DOHH2 (cell line): ENCODE measurements around the gene CATSPERD.

Source experiments
- H3F3A ChIP-seq: fragments of 200-600 bp; sonication (generic), shearing (Covaris generic); 2 replicates; pipeline ENCODE4 v1.6.0; 2016; ENCODE audit warnings: antibody characterized with exemption, mild to moderate bottlenecking; ENCODE audit not compliant: control insufficient read depth, insufficient read depth
- H3K27ac ChIP-seq: fragments of 200-600 bp; sonication (generic); 2 replicates; pipeline ENCODE4 v1.5.1; 2014; ENCODE audit warnings: low read depth, mild to moderate bottlenecking, low read length, moderate library complexity
- H3K27me3 ChIP-seq: fragments of 200-600 bp; sonication (generic); 2 replicates; pipeline ENCODE4 v1.6.1; 2014; ENCODE audit warnings: mild to moderate bottlenecking, low read length, mixed read lengths; ENCODE audit not compliant: control insufficient read depth
- H3K36me3 ChIP-seq: fragments of 200-600 bp; sonication (generic); 2 replicates; pipeline ENCODE4 v1.6.1; 2014; ENCODE audit warnings: mild to moderate bottlenecking, low read length, moderate library complexity, mixed read lengths; ENCODE audit not compliant: control insufficient read depth
- H3K4me1 ChIP-seq: fragments of 200-600 bp; sonication (generic); 2 replicates; pipeline ENCODE4 v1.6.1; 2014; ENCODE audit warnings: mild to moderate bottlenecking, low read length, mixed read lengths; ENCODE audit not compliant: control insufficient read depth
- H3K4me2 ChIP-seq: fragments of 200-600 bp; sonication (generic); 2 replicates; pipeline ENCODE4 v1.6.0; 2014; ENCODE audit warnings: mild to moderate bottlenecking, low read length, moderate library complexity
- H3K4me3 ChIP-seq: fragments of 200-600 bp; sonication (generic); 2 replicates; pipeline ENCODE4 v1.5.1; 2014; ENCODE audit warnings: mild to moderate bottlenecking, low read length, mixed read lengths
- H3K79me2 ChIP-seq: fragments of 200-600 bp; sonication (generic); 2 replicates; pipeline ENCODE4 v1.6.1; 2014; ENCODE audit warnings: mild to moderate bottlenecking, low read length, mixed read lengths; ENCODE audit not compliant: control insufficient read depth
- H3K9me2 ChIP-seq: fragments of 200-600 bp; sonication (generic); replicated peaks from 2 replicates; pipeline ENCODE4 v1.6.1; 2014; ENCODE audit warnings: mild to moderate bottlenecking, low read length, mixed read lengths; ENCODE audit not compliant: control insufficient read depth
- H3K9me3 ChIP-seq: fragments of 200-600 bp; sonication (generic); 2 replicates; pipeline ENCODE4 v1.6.1; 2014; ENCODE audit warnings: antibody characterized with exemption, low read length, mixed read lengths; ENCODE audit not compliant: control insufficient read depth, insufficient read depth
- H4K20me1 ChIP-seq: fragments of 200-600 bp; sonication (generic); 2 replicates; pipeline ENCODE4 v1.6.0; 2014; ENCODE audit warnings: low read depth, mild to moderate bottlenecking, antibody characterized with exemption, low read length, moderate library complexity; ENCODE audit not compliant: control insufficient read depth, insufficient read depth
- CTCF ChIP-seq: fragments of 200-600 bp; sonication (generic); IDR thresholded peaks from one replicate; pipeline ENCODE4 v1.5.1; 2014; ENCODE audit warnings: antibody characterized with exemption, mild to moderate bottlenecking, low read depth, low read length; ENCODE audit not compliant: poor library complexity, severe bottlenecking
- EZH2phosphoT487 ChIP-seq: fragments of 200-600 bp; sonication (generic); IDR thresholded peaks from 2 replicates; pipeline ENCODE4 v1.6.1; 2017; ENCODE audit warnings: borderline replicate concordance, mild to moderate bottlenecking, antibody characterized with exemption, low read length, moderate library complexity, mixed read lengths

The CATSPERD gene

GRCh38 chr19:5767949-5768348, 47.5 kb downstream of the CATSPERD start:
- Histone ChIP-seq H3K27ac (no peak overlapping the region), H3K79me2 (no peaks in the 10 kb centered on the region), H3F3A (no peaks in the 10 kb centered on the region), H3K9me2 (no peaks in the 10 kb centered on the region), H3K27me3 (no peaks in the 10 kb centered on the region), H3K36me3 (no peaks in the 10 kb centered on the region), H4K20me1 (no peaks in the 10 kb centered on the region), H3K4me3 (no peak overlapping the region), H3K4me1 (no peaks in the 10 kb centered on the region), H3K9me3 (no peaks in the 10 kb centered on the region), H3K4me2 (no peak overlapping the region)
- TF ChIP-seq EZH2phosphoT487 = no peak
- no peak for TF ChIP-seq CTCF

- peaks cover 5% of the 10 kb centered on the region; the same call in 1 of the 2 replicates for H3K4me1 ChIP-seq
- H3K36me3 ChIP-seq = no peaks in the 10 kb centered on the region
- no peaks in the 10 kb centered on the region for H3F3A ChIP-seq
- H3K27me3 ChIP-seq = no peaks in the 10 kb centered on the region
- no peak overlapping the region for H3K4me3 ChIP-seq
- H4K20me1 ChIP-seq = no peaks in the 10 kb centered on the region
- H3K9me3 ChIP-seq = no peaks in the 10 kb centered on the region
- no peaks in the 10 kb centered on the region for H3K79me2 ChIP-seq
- no peak overlapping the region for H3K27ac ChIP-seq
- no peak for TF ChIP-seq CTCF
- TF ChIP-seq EZH2phosphoT487 = no peak
- H3K9me2 ChIP-seq = no peaks in the 10 kb centered on the region
- H3K4me2 ChIP-seq = no peak overlapping the region
These were observed 52.0 kb downstream of the CATSPERD start for GRCh38 chr19:5772416-5772815.

- H3K27me3 ChIP-seq = no peaks in the 10 kb centered on the region
- H3K4me3 ChIP-seq = no peak overlapping the region
- H3F3A ChIP-seq = no peaks in the 10 kb centered on the region
- no peaks in the 10 kb centered on the region for H4K20me1 ChIP-seq
- TF ChIP-seq EZH2phosphoT487 = no peak
- no peak for TF ChIP-seq CTCF
- no peaks in the 10 kb centered on the region for H3K9me3 ChIP-seq
- peaks cover 5% of the 10 kb centered on the region; the same call in 1 of the 2 replicates for H3K4me1 ChIP-seq
- H3K4me2 ChIP-seq = peak overlapping the region; percentile 21; the same call in 1 of the 2 replicates
- H3K36me3 ChIP-seq = no peaks in the 10 kb centered on the region
- H3K9me2 ChIP-seq = no peaks in the 10 kb centered on the region
- no peaks in the 10 kb centered on the region for H3K79me2 ChIP-seq
- H3K27ac ChIP-seq = no peak overlapping the region
These were observed 52.8 kb downstream of the CATSPERD start for GRCh38 chr19:5773276-5773675.
